ENCODE data around the gene CUL2. TPM values are rescaled to one million over a fixed set of nuclear protein-coding genes. Genes with fewer than 3 reads are reported as not detected.
A peak's percentile ranks its signal among the peaks of the same experiment; 100 is the strongest.

The CUL2 gene
- 10 to 100 TPM; 35.4 to 37.1 TPM for total RNA-seq

- peak; percentile 97 for ATAC-seq (ENCODE audit: low read depth)
- POLR2A ChIA-PET: interaction anchor here (0.5 to 1.6 kb wide), 6 partner anchors 36 to 362 kb away, joined by 3 to 10 read pairs (median 4); partner anchors contain the start of gene CREM
- H3K27me3 Mint-ChIP-seq: peaks cover 4% of the 10 kb centered on the region
- peak; percentile 93 for DNase-seq
- peaks cover 17% of the 10 kb centered on the region for H3K36me3 Mint-ChIP-seq
- peaks cover 36% of the 10 kb centered on the region for H3K4me1 Mint-ChIP-seq
- H3K4me3 Mint-ChIP-seq: peak within 1 kb of the TSS; percentile 94
- no peaks in the 10 kb centered on the region for H3K9me3 Mint-ChIP-seq
- H3K27ac Mint-ChIP-seq: peak within 1 kb of the TSS; percentile 97
Observed at GRCh38 chr10:35090162-35090954, at the start of gene CUL2. Gene CUL2, minus strand, starts transcription at chr10:35090341. Its CDS starts 19,024 bp downstream, at chr10:35071317.

GRCh38 chr10:35136263-35136815 is 46.2 kb upstream of the CUL2 start:
- Mint-ChIP-seq H3K9me3 (no peaks in the 10 kb centered on the region), H3K36me3 (peaks cover 2% of the 10 kb centered on the region), H3K27ac (peak overlapping the region; percentile 79), H3K27me3 (no peaks in the 10 kb centered on the region), H3K4me3 (peak overlapping the region; percentile 63), H3K4me1 (peaks cover 41% of the 10 kb centered on the region)
- POLR2A ChIA-PET: interaction anchor here (1.0 to 3.6 kb wide), 4 partner anchors 9 to 65 kb away, joined by 3 to 20 read pairs (median 9); partner anchors contain the start of gene CREM
- ATAC-seq (ENCODE audit: low read depth) (peak; percentile 46), DNase-seq (no peak)

- H3K4me3 Mint-ChIP-seq: peak overlapping the region; percentile 63
- H3K27me3 Mint-ChIP-seq: no peaks in the 10 kb centered on the region
- H3K4me1 Mint-ChIP-seq: peaks cover 44% of the 10 kb centered on the region
- H3K27ac Mint-ChIP-seq: peak overlapping the region; percentile 79
- no peak for DNase-seq
- H3K36me3 Mint-ChIP-seq: peaks cover 2% of the 10 kb centered on the region
- peak; percentile 30 for ATAC-seq (ENCODE audit: low read depth)
- POLR2A ChIA-PET: interaction anchor here (2.6 to 3.6 kb wide), 3 partner anchors 8 to 60 kb away, joined by 12 to 20 read pairs (median 16); partner anchors contain the start of gene CREM
- H3K9me3 Mint-ChIP-seq: no peaks in the 10 kb centered on the region
Observed at GRCh38 chr10:35135861-35136260, 45.7 kb upstream of the CUL2 start.

GRCh38 chr10:35133586-35133985 is 43.4 kb upstream of the CUL2 start:
- no peak for DNase-seq

GRCh38 chr10:35132727-35133126 is 42.6 kb upstream of the CUL2 start:
- peaks cover 13% of the 10 kb centered on the region for H3K36me3 Mint-ChIP-seq
- DNase-seq (no peak), ATAC-seq (ENCODE audit: low read depth) (no peak)
- peaks cover 61% of the 10 kb centered on the region for H3K4me1 Mint-ChIP-seq
- H3K9me3 Mint-ChIP-seq: no peaks in the 10 kb centered on the region
- no peaks in the 10 kb centered on the region for H3K27me3 Mint-ChIP-seq
- H3K27ac Mint-ChIP-seq: peak overlapping the region; percentile 89
- peak overlapping the region; percentile 85 for H3K4me3 Mint-ChIP-seq
- POLR2A ChIA-PET: interaction anchor here (0.5 to 9.3 kb wide), 7 partner anchors 11 to 331 kb away, joined by 3 to 155 read pairs (median 4); no protein-coding TSS in a partner anchor

More at GRCh38 chr10:35133586-35133985, 43.4 kb upstream of the CUL2 start:
- POLR2A ChIA-PET: interaction anchor here (1.3 to 9.3 kb wide), 4 partner anchors 10 to 79 kb away, joined by 3 to 155 read pairs (median 10); no protein-coding TSS in a partner anchor
- H3K27ac Mint-ChIP-seq: peak overlapping the region; percentile 89
- no peaks in the 10 kb centered on the region for H3K9me3 Mint-ChIP-seq
- peaks cover 7% of the 10 kb centered on the region for H3K36me3 Mint-ChIP-seq
- ATAC-seq (ENCODE audit: low read depth): no peak
- peaks cover 57% of the 10 kb centered on the region for H3K4me1 Mint-ChIP-seq
- no peaks in the 10 kb centered on the region for H3K27me3 Mint-ChIP-seq
- H3K4me3 Mint-ChIP-seq: peak overlapping the region; percentile 23

GRCh38 chr10:35130663-35131062 is 40.5 kb upstream of the CUL2 start:
- H3K36me3 Mint-ChIP-seq: peaks cover 11% of the 10 kb centered on the region
- ATAC-seq (ENCODE audit: low read depth) (no peak), DNase-seq (no peak)
- H3K27ac Mint-ChIP-seq: peak overlapping the region; percentile 89
- H3K4me3 Mint-ChIP-seq: peak overlapping the region; percentile 85
- H3K4me1 Mint-ChIP-seq: peaks cover 53% of the 10 kb centered on the region
- H3K27me3 Mint-ChIP-seq: no peaks in the 10 kb centered on the region
- POLR2A ChIA-PET: interaction anchor here (6.0 to 9.3 kb wide), 2 partner anchors 66 to 82 kb away, joined by 155 to 201 read pairs; no protein-coding TSS in a partner anchor
- H3K9me3 Mint-ChIP-seq: no peaks in the 10 kb centered on the region

GRCh38 chr10:35129185-35129674 is 39.1 kb upstream of the CUL2 start:
- peaks cover 58% of the 10 kb centered on the region for H3K4me1 Mint-ChIP-seq
- H3K27ac Mint-ChIP-seq: peak overlapping the region; percentile 99
- POLR2A ChIA-PET: interaction anchor here (0.7 to 9.3 kb wide), 4 partner anchors 19 to 84 kb away, joined by 3 to 201 read pairs (median 110); no protein-coding TSS in a partner anchor
- peaks cover 11% of the 10 kb centered on the region for H3K36me3 Mint-ChIP-seq
- peak overlapping the region; percentile 91 for H3K4me3 Mint-ChIP-seq
- ATAC-seq (ENCODE audit: low read depth) (no peak), DNase-seq (no peak)
- H3K9me3 Mint-ChIP-seq: no peaks in the 10 kb centered on the region
- no peaks in the 10 kb centered on the region for H3K27me3 Mint-ChIP-seq

GRCh38 chr10:35127289-35127891 is 37.2 kb upstream of the CUL2 start:
- Mint-ChIP-seq H3K27me3 (no peaks in the 10 kb centered on the region), H3K4me3 (peak overlapping the region; percentile 91), H3K36me3 (peaks cover 11% of the 10 kb centered on the region), H3K9me3 (no peaks in the 10 kb centered on the region), H3K4me1 (peaks cover 50% of the 10 kb centered on the region), H3K27ac (peak overlapping the region; percentile 99)
- DNase-seq: peak; percentile 75
- POLR2A ChIA-PET: interaction anchor here (0.9 to 9.3 kb wide), 15 partner anchors 9 to 94 kb away, joined by 3 to 201 read pairs (median 7); no protein-coding TSS in a partner anchor
- ATAC-seq (ENCODE audit: low read depth): peak; percentile 8

GRCh38 chr10:35126530-35127288 is 36.6 kb upstream of the CUL2 start, which contains the start of gene CREM:
Gene CREM, plus strand, starts transcription at chr10:35126846. Its CDS starts 10,990 bp downstream, at chr10:35137836.
- H3K27me3 Mint-ChIP-seq: no peaks in the 10 kb centered on the region
- peak within 1 kb of the TSS; percentile 91 for H3K4me3 Mint-ChIP-seq
- POLR2A ChIA-PET: interaction anchor here (0.9 to 9.3 kb wide), 18 partner anchors 9 to 224 kb away, joined by 3 to 201 read pairs (median 7); partner anchors contain the start of gene CUL2
- DNase-seq: peak; percentile 99
- peaks cover 45% of the 10 kb centered on the region for H3K4me1 Mint-ChIP-seq
- H3K27ac Mint-ChIP-seq: peak within 1 kb of the TSS; percentile 99
- ATAC-seq (ENCODE audit: low read depth): peak; percentile 84
- H3K36me3 Mint-ChIP-seq: peaks cover 11% of the 10 kb centered on the region
- no peaks in the 10 kb centered on the region for H3K9me3 Mint-ChIP-seq

- Mint-ChIP-seq H3K27ac (peak overlapping the region; percentile 99), H3K4me3 (peak overlapping the region; percentile 90), H3K4me1 (peaks cover 43% of the 10 kb centered on the region), H3K36me3 (peaks cover 11% of the 10 kb centered on the region), H3K9me3 (no peaks in the 10 kb centered on the region), H3K27me3 (no peaks in the 10 kb centered on the region)
- DNase-seq: no peak
- POLR2A ChIA-PET: interaction anchor here (0.5 to 9.3 kb wide), 18 partner anchors 9 to 962 kb away, joined by 3 to 201 read pairs (median 7); partner anchors contain the start of gene CUL2
- peak; percentile 3 for ATAC-seq (ENCODE audit: low read depth)
Observed at GRCh38 chr10:35126062-35126529, 36.0 kb upstream of the CUL2 start.

- ATAC-seq (ENCODE audit: low read depth) (no peak), DNase-seq (no peak)
- Mint-ChIP-seq H3K4me1 (peaks cover 35% of the 10 kb centered on the region), H3K27ac (peak overlapping the region; percentile 42), H3K4me3 (no peak overlapping the region), H3K9me3 (no peaks in the 10 kb centered on the region), H3K36me3 (peaks cover 11% of the 10 kb centered on the region), H3K27me3 (no peaks in the 10 kb centered on the region)
- POLR2A ChIA-PET: no interaction called here
Observed at GRCh38 chr10:35124540-35124939, 34.4 kb upstream of the CUL2 start.

- peaks cover 9% of the 10 kb centered on the region for H3K4me1 Mint-ChIP-seq
- no peak overlapping the region for H3K27ac Mint-ChIP-seq
- ATAC-seq (ENCODE audit: low read depth) (no peak), DNase-seq (no peak)
- no peak overlapping the region for H3K4me3 Mint-ChIP-seq
- no peaks in the 10 kb centered on the region for H3K9me3 Mint-ChIP-seq
- POLR2A ChIA-PET: interaction anchor here (0.8 to 2.2 kb wide), 3 partner anchors 76 to 98 kb away, joined by 3 to 6 read pairs (median 4); no protein-coding TSS in a partner anchor
- H3K27me3 Mint-ChIP-seq: peaks cover 12% of the 10 kb centered on the region
- no peaks in the 10 kb centered on the region for H3K36me3 Mint-ChIP-seq
Observed at GRCh38 chr10:35119378-35119777, 29.2 kb upstream of the CUL2 start.

All from activated naive CD8-positive, alpha-beta T cell treated with anti-CD3 and anti-CD28 coated beads, Interleukin-2, amount 10 ng/mL, durations not matched to agents 7 days and 5 days (primary cell).